Activated CD4-positive, alpha-beta T cell treated with anti-CD3 and anti-CD28 coated beads, Interleukin-2, Interleukin-6, amounts not matched to agents 100 ng/mL and 50 ng/mL, durations not matched to agents 16 hours and 8 hours (primary cell): ENCODE measurements around the gene STX18.
A peak's percentile ranks its signal among the peaks of the same experiment; 100 is the strongest.
"Not testable (repeated sequence)": the region's sequence is repeated elsewhere in the genome, so short reads cannot be mapped to it uniquely, and the experiment has no call there.

Experiments used
- DNase-seq: peaks from one replicate; pipeline ENCODE4 v3.0.0-alpha.2; 2020

STX18 gene

DNA sequence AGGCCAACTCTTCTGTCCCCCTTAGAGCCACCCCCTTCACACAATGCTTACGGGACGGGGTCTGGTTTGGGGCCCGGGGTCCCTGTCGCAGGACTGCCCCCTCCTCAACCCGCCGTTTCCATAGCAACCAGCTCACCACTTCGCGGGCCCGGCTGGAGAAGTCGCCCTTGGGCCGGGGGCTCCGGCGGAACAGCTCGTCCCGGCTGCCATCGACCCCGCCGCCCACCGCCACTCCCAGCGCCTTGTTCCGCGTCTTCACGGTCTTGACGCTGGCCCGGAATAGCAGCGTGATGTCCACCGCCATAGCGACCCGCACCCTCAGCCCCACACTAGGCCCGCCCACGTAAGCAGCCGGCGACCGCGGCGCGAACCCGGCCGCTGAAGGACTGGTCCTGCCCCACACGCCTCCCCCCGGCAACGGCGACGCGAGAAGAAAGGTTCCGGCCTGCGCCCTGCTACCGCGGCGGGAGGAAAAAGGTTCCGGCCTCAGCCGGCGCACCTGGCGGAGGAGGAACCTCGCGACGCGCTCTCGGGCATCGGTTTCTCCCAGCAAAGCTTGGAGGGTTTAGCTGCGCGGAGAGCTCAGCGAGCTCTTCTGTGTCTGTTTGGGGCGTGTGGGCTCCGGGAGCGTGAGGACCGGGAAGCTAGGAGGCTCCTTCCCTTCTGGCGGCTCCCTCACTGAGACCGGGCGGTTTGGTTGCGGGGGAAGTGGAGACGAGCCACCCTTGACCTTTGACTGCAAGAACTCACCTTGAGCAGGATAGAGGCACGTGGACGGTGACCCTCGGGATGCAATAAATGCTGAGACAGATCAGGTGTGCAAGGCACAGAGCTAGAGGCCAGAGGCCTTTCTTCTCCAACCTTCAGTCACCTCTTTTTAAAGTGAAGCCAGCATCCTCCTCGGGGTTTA is at the start of gene STX18:
STX18 (minus strand) TSS at position 388 of the 910 bp plus-strand sequence; CDS start at position 304, 84 bp downstream.
- DNase-seq = peak; percentile 93

DNA sequence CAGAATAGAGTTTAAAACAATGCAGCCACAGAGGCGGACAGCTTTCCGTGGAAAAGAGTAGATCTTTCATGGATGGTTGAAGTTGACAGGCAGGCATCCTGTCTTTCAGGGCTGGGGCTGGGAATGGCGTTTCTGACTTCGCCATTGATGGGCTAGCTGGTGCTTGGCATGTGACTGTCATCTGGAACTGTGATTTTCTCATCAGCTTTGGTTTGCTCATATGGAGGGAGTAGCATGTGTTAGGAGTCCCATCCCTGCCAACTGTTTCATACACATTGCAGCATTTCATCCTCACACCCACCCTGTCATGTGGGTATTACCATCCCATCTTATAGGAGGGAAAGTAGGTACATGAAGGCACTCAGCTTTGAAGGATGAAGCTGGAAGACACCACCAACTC is 49.2 kb upstream of the STX18 start:
- DNase-seq = no peak

DNA sequence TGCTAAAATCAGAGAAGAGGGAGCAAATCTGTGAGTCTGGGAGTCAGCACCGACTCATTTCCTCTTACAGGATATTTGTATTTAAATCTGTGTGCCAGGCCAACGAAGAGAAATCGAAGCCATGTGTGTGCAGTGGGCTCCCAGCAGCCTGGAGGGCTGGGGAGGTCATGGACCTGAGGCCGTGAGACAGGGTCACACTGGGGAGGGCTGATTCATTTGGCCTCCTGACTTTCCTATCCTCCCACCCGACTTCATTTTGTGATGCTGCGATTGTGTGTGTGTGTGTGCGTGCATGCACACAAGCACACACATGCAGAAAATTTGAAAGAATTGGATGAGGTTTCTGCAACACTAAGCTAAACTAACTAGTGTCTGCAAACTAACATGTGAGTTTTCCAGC is 48.7 kb upstream of the STX18 start:
- no peak for DNase-seq

DNA sequence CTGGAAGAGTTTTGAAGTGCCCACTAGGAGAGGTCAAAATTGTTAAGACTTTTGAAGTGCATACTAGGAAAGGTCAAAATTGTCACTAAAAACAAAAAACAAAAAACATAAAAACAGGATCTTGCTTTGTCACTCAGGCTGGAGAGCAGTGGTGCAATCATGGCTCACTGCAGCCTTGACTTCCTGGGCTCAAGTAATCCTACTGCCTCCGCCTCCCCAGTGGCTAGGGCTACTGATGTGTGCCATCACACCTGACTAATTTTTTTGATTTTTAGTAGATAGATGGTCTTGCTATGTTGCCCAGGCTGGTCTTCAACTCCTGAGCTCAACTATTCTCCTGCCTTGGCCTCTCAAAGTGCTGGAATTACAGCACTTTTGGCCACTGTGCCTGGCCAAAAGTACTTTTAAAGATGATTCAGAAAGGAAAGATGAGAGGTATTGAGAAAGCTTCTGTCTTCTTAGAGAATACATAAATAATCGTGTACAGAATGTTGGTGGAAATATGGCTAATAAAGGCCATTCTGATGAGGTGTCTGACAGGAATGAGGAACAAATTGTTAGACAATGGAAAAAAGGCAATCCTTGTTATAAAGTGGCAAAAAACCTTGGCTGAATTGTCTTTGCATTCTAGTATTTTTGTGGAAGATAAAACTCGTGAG is 43.3 kb upstream of the STX18 start:
- no peak for DNase-seq

- DNase-seq = no peak
Observed at GRCh38 chr4:4583606-4584005, 41.8 kb upstream of the STX18 start.

DNA sequence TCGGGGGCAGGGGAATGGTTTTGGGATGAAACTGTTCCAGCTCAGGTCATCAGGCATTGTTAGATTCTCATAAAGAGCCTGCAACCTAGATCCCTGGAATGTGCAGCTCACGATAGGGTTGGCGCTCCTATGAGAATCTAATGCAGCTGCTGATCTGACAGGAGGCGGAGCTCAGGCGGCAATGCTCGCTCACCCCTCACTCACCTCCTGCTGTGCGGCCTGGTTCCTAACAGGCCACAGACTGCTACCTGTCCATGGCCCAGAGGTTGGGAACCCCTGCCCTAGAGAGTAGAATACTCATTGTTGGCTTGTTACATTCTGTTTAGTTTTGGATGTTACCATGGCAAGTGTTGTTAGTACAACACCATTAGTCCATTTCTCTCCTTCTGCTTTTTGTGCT is 40.8 kb upstream of the STX18 start:
- no peak for DNase-seq

GRCh38 chr4:4580494-4580893 is 38.6 kb upstream of the STX18 start:
- no peak for DNase-seq

DNA sequence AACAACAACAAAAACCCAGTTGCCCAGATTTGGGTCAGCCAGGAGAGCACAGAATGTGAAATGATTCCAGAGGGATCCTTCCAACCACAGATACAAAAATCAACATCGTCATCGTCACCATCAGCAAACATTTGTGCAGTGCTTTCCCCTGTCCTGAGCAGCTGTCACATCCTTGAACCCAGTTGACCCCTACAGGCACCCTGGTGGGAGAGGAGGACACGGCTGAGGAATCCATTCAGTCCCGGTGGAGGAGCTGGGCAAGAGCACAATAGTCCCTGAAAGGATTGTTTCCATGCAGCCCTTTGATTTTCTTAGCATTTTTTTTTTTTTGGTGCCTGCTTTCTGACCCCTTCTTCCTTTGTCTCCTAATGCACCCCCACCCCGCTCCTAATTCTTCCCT is 37.1 kb upstream of the STX18 start:
- DNase-seq = no peak

DNA sequence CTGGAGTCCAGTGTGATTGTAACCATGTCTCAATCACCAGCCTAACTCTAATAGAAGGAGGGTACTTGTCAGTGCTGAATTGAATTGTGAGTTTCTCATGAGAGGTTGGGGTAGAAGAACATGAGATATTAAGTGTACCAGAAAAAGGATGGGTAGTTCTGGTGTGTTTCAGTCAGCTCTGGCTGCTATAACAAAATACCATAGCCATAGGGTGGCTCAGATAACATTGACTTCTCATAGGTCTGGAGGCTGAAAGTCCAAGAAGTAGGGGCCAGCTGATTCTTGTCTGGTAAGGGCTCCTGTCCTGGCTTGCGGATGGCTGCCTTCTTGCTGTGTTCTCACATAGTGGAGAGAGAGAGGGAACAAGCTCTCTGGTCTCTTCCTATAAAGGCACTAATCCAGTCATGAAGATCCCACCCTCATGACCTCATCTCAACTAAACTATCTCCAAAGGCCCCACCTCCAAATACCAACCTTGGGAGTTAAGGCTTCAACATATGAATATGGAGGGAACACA is 35.6 kb upstream of the STX18 start:
- DNase-seq = no peak

- DNase-seq = peak; percentile 61
Observed at GRCh38 chr4:4575284-4576211, 33.7 kb upstream of the STX18 start.

GRCh38 chr4:4574792-4575191 is 32.9 kb upstream of the STX18 start:
- DNase-seq = peak; percentile 47

DNA sequence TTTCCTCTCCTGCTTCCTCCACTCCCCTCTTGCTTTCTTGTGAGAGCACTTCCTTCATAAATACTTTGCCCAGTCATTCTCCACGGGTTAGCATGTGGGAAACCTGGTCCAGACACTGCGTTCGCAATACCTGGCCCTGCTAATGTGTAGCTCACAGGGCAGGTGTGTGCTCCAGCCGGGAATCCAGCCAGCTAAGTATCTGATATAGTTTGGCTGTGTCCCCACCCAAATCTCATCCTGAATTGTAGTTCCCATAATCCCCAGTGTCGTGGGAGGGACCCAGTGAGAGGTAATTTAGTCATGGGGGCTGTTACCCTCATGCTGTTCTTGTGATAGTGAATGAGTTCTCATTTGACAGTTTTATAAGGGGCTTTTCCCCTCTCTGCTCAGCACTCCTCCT is 32.2 kb upstream of the STX18 start:
- no peak for DNase-seq

DNA sequence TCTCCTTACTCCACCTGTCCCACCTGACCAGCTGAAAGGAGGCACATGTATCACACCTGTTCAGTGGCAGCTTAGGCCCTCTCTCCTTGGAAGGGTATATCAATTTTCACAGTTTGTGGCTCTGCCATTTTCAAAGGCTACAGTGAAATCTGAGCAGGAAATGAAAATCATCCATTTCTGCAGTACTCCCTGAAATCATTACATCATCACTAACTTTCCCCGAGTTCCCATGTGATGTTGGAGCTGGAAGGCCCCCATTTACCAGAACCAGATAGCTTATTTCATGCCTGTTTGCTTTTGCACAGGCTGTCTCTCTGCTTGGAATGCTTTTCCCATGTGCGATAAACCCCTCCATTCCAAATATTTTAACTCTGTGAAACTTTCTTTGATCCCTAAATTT is 31.0 kb upstream of the STX18 start:
- no peak for DNase-seq

DNA sequence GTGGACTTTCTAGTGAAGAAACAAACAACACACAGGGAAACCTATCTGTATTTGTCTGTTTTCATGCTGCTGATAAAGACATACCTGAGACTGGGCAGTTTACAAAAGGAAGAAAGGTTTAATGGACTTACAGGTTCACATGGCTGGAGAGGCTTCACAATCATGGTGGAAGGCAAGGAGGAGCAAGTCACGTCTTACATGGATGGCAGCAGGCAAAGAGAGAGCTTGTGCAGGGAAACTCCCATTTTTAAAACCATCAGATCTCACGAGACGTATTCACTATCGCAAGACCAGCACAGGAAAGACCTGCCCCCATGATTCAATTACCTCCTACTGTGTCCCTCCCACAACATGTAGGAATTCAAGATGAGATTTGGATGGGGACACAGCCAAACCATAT is 28.0 kb upstream of the STX18 start:
- DNase-seq = not testable (repeated sequence)

- no peak for DNase-seq
Observed at GRCh38 chr4:4568806-4569427, 27.1 kb upstream of the STX18 start.

DNA sequence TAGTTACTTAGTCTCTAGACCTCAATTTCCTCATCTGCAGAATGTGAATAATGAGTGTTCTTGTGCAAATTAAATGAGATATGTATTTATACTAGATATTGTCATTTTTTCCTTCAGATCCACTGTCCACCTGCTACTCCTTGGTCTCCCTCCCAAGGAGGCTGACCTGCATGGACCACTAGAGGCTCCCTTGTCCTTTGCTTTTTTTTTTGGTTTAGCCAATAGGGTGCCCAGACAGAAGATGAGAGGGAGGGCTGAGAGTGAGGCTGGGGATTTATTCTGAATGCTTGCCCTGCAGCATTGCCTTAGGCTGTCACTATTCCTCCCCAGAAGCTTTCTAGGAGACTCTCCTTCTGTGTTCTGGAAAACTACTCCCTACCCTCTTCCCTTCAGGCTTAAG is 24.5 kb upstream of the STX18 start:
- not testable (repeated sequence) for DNase-seq

DNA sequence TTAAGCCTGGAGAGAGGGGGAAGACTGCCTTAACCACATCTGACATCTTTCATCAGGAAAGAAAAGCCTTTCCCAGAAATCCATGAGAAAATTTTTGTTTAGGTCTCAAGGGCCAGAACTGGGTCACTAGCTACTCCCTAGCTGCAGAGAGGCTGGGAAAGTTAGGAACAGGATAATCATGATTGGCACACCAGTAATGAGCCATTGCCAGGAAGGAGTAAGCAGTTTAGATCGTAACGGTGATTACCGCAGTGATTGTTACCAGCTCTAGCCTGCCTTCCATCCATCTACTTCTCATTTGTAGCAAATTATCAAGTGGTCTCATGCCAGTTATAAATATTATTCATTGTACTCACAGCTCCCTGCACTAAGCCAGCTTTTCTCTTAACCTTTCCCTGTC is 22.7 kb upstream of the STX18 start:
- no peak for DNase-seq

GRCh38 chr4:4560642-4561041 is 18.8 kb upstream of the STX18 start:
- no peak for DNase-seq

GRCh38 chr4:4560136-4560535 is 18.3 kb upstream of the STX18 start:
- no peak for DNase-seq

DNA sequence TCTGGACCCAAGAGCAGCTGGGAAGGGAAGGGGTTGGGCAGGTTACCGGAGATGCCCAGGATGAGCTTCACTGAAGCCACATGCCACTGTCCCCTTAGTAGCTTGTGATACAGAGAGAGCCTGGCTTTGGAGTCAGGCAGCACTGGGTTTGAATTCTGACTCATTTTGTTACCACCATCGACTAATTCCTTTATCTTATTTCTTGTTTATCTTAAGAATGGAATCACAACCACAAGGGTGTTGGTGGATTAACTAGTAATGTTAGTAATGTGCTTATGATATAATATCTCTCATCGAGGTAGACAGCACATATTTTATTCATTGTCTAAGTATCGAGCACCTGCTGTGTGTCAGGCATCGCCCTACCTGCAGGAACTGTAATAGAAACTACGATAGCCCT is 17.7 kb upstream of the STX18 start:
- DNase-seq = peak; percentile 38

DNA sequence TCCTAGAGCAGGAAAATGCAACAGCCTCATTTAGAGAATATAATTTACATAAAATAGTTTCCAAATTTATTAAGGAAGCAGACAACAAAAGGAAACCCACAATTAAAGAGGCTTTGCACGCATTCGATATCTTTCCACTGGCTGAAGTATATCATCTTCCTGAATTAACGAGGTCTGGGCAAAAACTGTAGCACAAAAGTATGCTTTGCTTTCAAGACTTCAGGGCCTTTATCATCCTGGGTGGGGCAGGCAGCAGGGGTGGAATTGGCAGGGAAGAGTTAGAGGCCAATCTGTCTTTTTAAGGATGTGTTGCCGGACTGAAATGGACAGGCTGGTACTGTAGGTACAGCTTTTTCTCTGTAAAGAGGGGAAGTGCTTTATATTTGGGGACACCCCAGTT is 17.0 kb upstream of the STX18 start:
- DNase-seq = no peak

GRCh38 chr4:4555916-4556315 is 14.1 kb upstream of the STX18 start:
- DNase-seq = no peak

- no peak for DNase-seq
Observed at GRCh38 chr4:4554234-4554633, 12.4 kb upstream of the STX18 start.
